Naive B cell (primary cell): Measurements from ENCODE around the gene P3H1. TPM values are rescaled to one million over a fixed set of nuclear protein-coding genes. Genes with fewer than 3 reads are reported as not detected.

Experiments used
- ATAC-seq, 2 donors: fragments of 150-1000 bp; cut with Tn5 transposase; 2 replicates each; pipeline ENCODE4 v1.10.0; 2021; ENCODE audit warnings: low read depth in 2 of 2, mild to moderate bottlenecking in 2 of 2, moderate library complexity in 2 of 2
- DNase-seq: peaks from one replicate; pipeline ENCODE4 v3.0.0; 2022
- H3K27ac Mint-ChIP-seq, 6 donors: one replicate each; pipeline ENCODE4 v1.8.0; 2020 to 2022; ENCODE audit warnings: mild to moderate bottlenecking in 6 of 6, mixed read lengths in 6 of 6, moderate library complexity in 5 of 6, inconsistent platforms in 2 of 6
- H3K27me3 Mint-ChIP-seq, 3 donors: one replicate each; pipeline ENCODE4 v1.8.0; 2021 to 2022; ENCODE audit warnings: mixed read lengths in 3 of 3, mild to moderate bottlenecking in 1 of 3
- H3K36me3 Mint-ChIP-seq, 2 donors: one replicate each; pipeline ENCODE4 v1.8.0; 2020 to 2022; ENCODE audit warnings: mixed read lengths in 2 of 2, inconsistent platforms in 1 of 2, mild to moderate bottlenecking in 1 of 2
- H3K4me1 Mint-ChIP-seq, 3 donors: one replicate each; pipeline ENCODE4 v1.8.0; 2020 to 2022; ENCODE audit warnings: mixed read lengths in 3 of 3, inconsistent platforms in 1 of 3, mild to moderate bottlenecking in 1 of 3, moderate library complexity in 1 of 3
- H3K4me3 Mint-ChIP-seq, 8 donors: one replicate each; pipeline ENCODE4 v1.8.0; 2020 to 2022; ENCODE audit warnings: mild to moderate bottlenecking in 8 of 8, mixed read lengths in 8 of 8, moderate library complexity in 8 of 8, inconsistent platforms in 2 of 8
- H3K9me3 Mint-ChIP-seq, 7 donors: one replicate each; pipeline ENCODE4 v1.8.0; 2020 to 2022; ENCODE audit warnings: mixed read lengths in 7 of 7, mild to moderate bottlenecking in 5 of 7, inconsistent platforms in 2 of 7, moderate library complexity in 1 of 7
- polyA plus RNA-seq, 6 donors: library from polyadenylated mRNA; unstranded; fragments of 300-500 nt; fragmentation: Illumina TruSeq; gene quantifications; one replicate each; pipeline ENCODE4 v1.2.3, GENCODE V29; 2021; ENCODE audit warnings: low read depth in 6 of 6

P3H1 gene
- polyA plus RNA-seq, 6 donors from 2014 or later, result 6.1 to 13.4 (median 7.0) TPM

- peak overlapping the region in 2 of 6 donors; percentile 12 to 67 for H3K27ac Mint-ChIP-seq
- H3K36me3 Mint-ChIP-seq, result peaks cover 23 to 25% of the 10 kb centered on the region in 2 donors
- no peaks in the 10 kb centered on the region for H3K27me3 Mint-ChIP-seq
- ATAC-seq, result no peak
- no peak overlapping the region for H3K4me3 Mint-ChIP-seq
- peaks cover 0 to 5% (median 0%) of the 10 kb centered on the region in 3 donors for H3K4me1 Mint-ChIP-seq
- no peak for DNase-seq
- H3K9me3 Mint-ChIP-seq, result peaks cover 0 to 4% (median 3%) of the 10 kb centered on the region in 7 donors
Measured at GRCh38 chr1:42748461-42749410, 18.1 kb downstream of the P3H1 start.

GRCh38 chr1:42748021-42748420, 18.8 kb downstream of the P3H1 start:
- Mint-ChIP-seq H3K27ac (peak overlapping the region in 1 of 6 donors; percentile 85), H3K9me3 (peaks cover 0 to 4% (median 3%) of the 10 kb centered on the region in 7 donors), H3K4me1 (peaks cover 0 to 5% (median 0%) of the 10 kb centered on the region in 3 donors)

GRCh38 chr1:42747125-42747524, 19.7 kb downstream of the P3H1 start:
- peaks cover 11 to 17% of the 10 kb centered on the region in 2 donors for H3K36me3 Mint-ChIP-seq
- no peak for DNase-seq
- H3K4me3 Mint-ChIP-seq, result no peak overlapping the region
- no peaks in the 10 kb centered on the region for H3K27me3 Mint-ChIP-seq
- peaks cover 0 to 4% (median 3%) of the 10 kb centered on the region in 7 donors for H3K9me3 Mint-ChIP-seq
- peaks cover 0 to 5% (median 0%) of the 10 kb centered on the region in 3 donors for H3K4me1 Mint-ChIP-seq
- no peak overlapping the region for H3K27ac Mint-ChIP-seq
- ATAC-seq, result peak in 1 of 2 donors; percentile 46

More at GRCh38 chr1:42748021-42748420, 18.8 kb downstream of the P3H1 start:
- no peaks in the 10 kb centered on the region for H3K27me3 Mint-ChIP-seq
- DNase-seq (no peak), ATAC-seq (no peak)
- peaks cover 18 to 20% of the 10 kb centered on the region in 2 donors for H3K36me3 Mint-ChIP-seq
- H3K4me3 Mint-ChIP-seq, result no peak overlapping the region

GRCh38 chr1:42746436-42747105, 20.3 kb downstream of the P3H1 start:
- no peaks in the 10 kb centered on the region for H3K27me3 Mint-ChIP-seq
- peaks cover 0 to 5% (median 0%) of the 10 kb centered on the region in 3 donors for H3K4me1 Mint-ChIP-seq
- peaks cover 6 to 12% of the 10 kb centered on the region in 2 donors for H3K36me3 Mint-ChIP-seq
- H3K27ac Mint-ChIP-seq, result no peak overlapping the region
- DNase-seq (no peak), ATAC-seq (no peak)
- peaks cover 0 to under 1% (median 0%) of the 10 kb centered on the region in 7 donors for H3K9me3 Mint-ChIP-seq
- no peak overlapping the region for H3K4me3 Mint-ChIP-seq

GRCh38 chr1:42745851-42746250, 21.0 kb downstream of the P3H1 start:
- Mint-ChIP-seq H3K4me3 (no peak overlapping the region), H3K9me3 (no peaks in the 10 kb centered on the region), H3K27me3 (no peaks in the 10 kb centered on the region), H3K36me3 (peaks cover 5 to 9% of the 10 kb centered on the region in 2 donors), H3K4me1 (peaks cover 0 to 5% (median 0%) of the 10 kb centered on the region in 3 donors), H3K27ac (peak overlapping the region in 1 of 6 donors; percentile 46)
- ATAC-seq (no peak), DNase-seq (no peak)

GRCh38 chr1:42744148-42744413, 22.7 kb downstream of the P3H1 start:
- ATAC-seq (no peak), DNase-seq (no peak)
- H3K27ac Mint-ChIP-seq, result no peak overlapping the region
- H3K36me3 Mint-ChIP-seq, result no peaks in the 10 kb centered on the region
- no peaks in the 10 kb centered on the region for H3K9me3 Mint-ChIP-seq
- H3K4me1 Mint-ChIP-seq, result no peaks in the 10 kb centered on the region
- no peaks in the 10 kb centered on the region for H3K27me3 Mint-ChIP-seq
- peak overlapping the region in 1 of 8 donors; percentile 43 for H3K4me3 Mint-ChIP-seq

- H3K36me3 Mint-ChIP-seq, result no peaks in the 10 kb centered on the region
- H3K27me3 Mint-ChIP-seq, result no peaks in the 10 kb centered on the region
- DNase-seq, result no peak
- peak overlapping the region in 1 of 8 donors; percentile 43 for H3K4me3 Mint-ChIP-seq
- H3K27ac Mint-ChIP-seq, result peak overlapping the region in 1 of 6 donors; percentile 94
- no peaks in the 10 kb centered on the region for H3K9me3 Mint-ChIP-seq
- no peak for ATAC-seq
- no peaks in the 10 kb centered on the region for H3K4me1 Mint-ChIP-seq
Measured at GRCh38 chr1:42743317-42744147, 23.3 kb downstream of the P3H1 start.

- Mint-ChIP-seq H3K27ac (peak overlapping the region in 2 of 6 donors; percentile 72 to 94), H3K9me3 (no peaks in the 10 kb centered on the region), H3K27me3 (no peaks in the 10 kb centered on the region), H3K36me3 (no peaks in the 10 kb centered on the region), H3K4me1 (peaks cover 0 to 4% (median 4%) of the 10 kb centered on the region in 3 donors), H3K4me3 (no peak overlapping the region)
- ATAC-seq (no peak), DNase-seq (no peak)
Measured at GRCh38 chr1:42742617-42743316, 24.1 kb downstream of the P3H1 start.

- H3K36me3 Mint-ChIP-seq, result no peaks in the 10 kb centered on the region
- ATAC-seq (no peak), DNase-seq (no peak)
- no peak overlapping the region for H3K4me3 Mint-ChIP-seq
- no peaks in the 10 kb centered on the region for H3K9me3 Mint-ChIP-seq
- H3K27ac Mint-ChIP-seq, result peak overlapping the region in 1 of 6 donors; percentile 72
- no peaks in the 10 kb centered on the region for H3K27me3 Mint-ChIP-seq
- peaks cover 3 to 10% (median 10%) of the 10 kb centered on the region in 3 donors for H3K4me1 Mint-ChIP-seq
Measured at GRCh38 chr1:42742141-42742540, 24.7 kb downstream of the P3H1 start.

GRCh38 chr1:42741706-42742105, 25.1 kb downstream of the P3H1 start:
- Mint-ChIP-seq H3K4me1 (peaks cover 6 to 15% (median 15%) of the 10 kb centered on the region in 3 donors), H3K27me3 (no peaks in the 10 kb centered on the region), H3K27ac (no peak overlapping the region), H3K4me3 (no peak overlapping the region), H3K9me3 (no peaks in the 10 kb centered on the region), H3K36me3 (no peaks in the 10 kb centered on the region)
- DNase-seq (no peak), ATAC-seq (no peak)

- Mint-ChIP-seq H3K4me3 (no peak overlapping the region), H3K36me3 (no peaks in the 10 kb centered on the region), H3K27ac (peak overlapping the region in 1 of 6 donors; percentile 76), H3K27me3 (no peaks in the 10 kb centered on the region), H3K9me3 (no peaks in the 10 kb centered on the region), H3K4me1 (peaks cover 11 to 21% (median 17%) of the 10 kb centered on the region in 3 donors)
- no peak for DNase-seq
- no peak for ATAC-seq
Measured at GRCh38 chr1:42740851-42741580, 25.8 kb downstream of the P3H1 start.
